ENCODE data around the gene ESF1.

The ESF1 gene

DNA sequence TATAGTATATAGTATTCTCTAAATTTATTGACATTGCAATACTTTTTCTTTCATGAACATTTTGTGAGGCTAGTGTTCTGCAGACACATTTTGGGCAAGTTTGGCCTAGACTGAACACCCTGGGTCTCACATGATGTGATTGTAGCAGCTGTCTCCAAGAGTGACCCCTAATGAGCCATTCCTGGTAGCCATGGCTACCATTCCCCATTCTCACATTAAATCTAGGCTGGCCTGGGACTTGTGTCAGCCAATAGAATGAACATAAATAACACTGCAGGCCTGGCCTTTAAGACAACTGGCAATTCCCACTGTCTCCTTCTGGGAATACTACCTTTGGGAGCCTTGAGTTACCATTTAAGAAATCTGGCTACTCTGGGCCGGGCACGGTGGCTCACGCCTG is 108.0 kb downstream of the ESF1 start:
- H3K27ac ChIP-seq (replicated peaks): no peak overlapping the region
- no peak for DNase-seq (ENCODE audit: low read depth in 1 of 2, low spot score in 1 of 2)
- no peak overlapping the region for H3K4me3 ChIP-seq (replicated peaks; ENCODE audit: insufficient read depth, low read length)
- H3K27me3 ChIP-seq (ENCODE audit: insufficient read depth, poor library complexity, severe bottlenecking): no peaks in the 10 kb centered on the region
- TF ChIP-seq, protein P1, sequence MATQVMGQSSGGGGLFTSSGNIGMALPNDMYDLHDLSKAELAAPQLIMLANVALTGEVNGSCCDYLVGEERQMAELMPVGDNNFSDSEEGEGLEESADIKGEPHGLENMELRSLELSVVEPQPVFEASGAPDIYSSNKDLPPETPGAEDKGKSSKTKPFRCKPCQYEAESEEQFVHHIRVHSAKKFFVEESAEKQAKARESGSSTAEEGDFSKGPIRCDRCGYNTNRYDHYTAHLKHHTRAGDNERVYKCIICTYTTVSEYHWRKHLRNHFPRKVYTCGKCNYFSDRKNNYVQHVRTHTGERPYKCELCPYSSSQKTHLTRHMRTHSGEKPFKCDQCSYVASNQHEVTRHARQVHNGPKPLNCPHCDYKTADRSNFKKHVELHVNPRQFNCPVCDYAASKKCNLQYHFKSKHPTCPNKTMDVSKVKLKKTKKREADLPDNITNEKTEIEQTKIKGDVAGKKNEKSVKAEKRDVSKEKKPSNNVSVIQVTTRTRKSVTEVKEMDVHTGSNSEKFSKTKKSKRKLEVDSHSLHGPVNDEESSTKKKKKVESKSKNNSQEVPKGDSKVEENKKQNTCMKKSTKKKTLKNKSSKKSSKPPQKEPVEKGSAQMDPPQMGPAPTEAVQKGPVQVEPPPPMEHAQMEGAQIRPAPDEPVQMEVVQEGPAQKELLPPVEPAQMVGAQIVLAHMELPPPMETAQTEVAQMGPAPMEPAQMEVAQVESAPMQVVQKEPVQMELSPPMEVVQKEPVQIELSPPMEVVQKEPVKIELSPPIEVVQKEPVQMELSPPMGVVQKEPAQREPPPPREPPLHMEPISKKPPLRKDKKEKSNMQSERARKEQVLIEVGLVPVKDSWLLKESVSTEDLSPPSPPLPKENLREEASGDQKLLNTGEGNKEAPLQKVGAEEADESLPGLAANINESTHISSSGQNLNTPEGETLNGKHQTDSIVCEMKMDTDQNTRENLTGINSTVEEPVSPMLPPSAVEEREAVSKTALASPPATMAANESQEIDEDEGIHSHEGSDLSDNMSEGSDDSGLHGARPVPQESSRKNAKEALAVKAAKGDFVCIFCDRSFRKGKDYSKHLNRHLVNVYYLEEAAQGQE (IDR thresholded peaks at IDR 0.05; ENCODE audit: insufficient replicate concordance, low read depth): no peak
- TF ChIP-seq, protein P2, sequence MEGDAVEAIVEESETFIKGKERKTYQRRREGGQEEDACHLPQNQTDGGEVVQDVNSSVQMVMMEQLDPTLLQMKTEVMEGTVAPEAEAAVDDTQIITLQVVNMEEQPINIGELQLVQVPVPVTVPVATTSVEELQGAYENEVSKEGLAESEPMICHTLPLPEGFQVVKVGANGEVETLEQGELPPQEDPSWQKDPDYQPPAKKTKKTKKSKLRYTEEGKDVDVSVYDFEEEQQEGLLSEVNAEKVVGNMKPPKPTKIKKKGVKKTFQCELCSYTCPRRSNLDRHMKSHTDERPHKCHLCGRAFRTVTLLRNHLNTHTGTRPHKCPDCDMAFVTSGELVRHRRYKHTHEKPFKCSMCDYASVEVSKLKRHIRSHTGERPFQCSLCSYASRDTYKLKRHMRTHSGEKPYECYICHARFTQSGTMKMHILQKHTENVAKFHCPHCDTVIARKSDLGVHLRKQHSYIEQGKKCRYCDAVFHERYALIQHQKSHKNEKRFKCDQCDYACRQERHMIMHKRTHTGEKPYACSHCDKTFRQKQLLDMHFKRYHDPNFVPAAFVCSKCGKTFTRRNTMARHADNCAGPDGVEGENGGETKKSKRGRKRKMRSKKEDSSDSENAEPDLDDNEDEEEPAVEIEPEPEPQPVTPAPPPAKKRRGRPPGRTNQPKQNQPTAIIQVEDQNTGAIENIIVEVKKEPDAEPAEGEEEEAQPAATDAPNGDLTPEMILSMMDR (IDR thresholded peaks at IDR 0.05; ENCODE audit: insufficient read depth, low read length): no peak

DNA sequence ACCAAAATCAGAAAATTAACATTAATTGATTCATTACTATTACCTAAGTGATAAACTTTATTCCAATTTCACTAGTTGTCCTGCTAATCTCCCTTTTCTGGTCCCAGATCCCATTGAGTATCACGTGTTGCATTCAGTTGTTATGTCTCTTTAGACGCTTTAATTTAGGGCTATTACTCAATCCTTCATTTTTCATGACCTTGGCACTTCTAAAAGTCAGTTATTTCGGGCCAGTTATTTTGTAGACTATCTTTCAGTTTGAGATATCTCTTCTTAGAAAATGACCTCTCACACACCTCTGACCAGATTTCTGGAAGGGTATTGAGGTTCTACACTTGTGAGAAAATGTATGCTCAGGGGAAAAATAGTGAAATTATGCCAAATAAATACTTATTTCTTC is 112.0 kb downstream of the ESF1 start:
- TF ChIP-seq, protein P2 (IDR thresholded peaks at IDR 0.05; ENCODE audit: insufficient read depth, low read length): no peak
- TF ChIP-seq SPI1 (IDR thresholded peaks at IDR 0.05; ENCODE audit: borderline replicate concordance, low read depth) (no peak), GABPA (IDR thresholded peaks at IDR 0.05; ENCODE audit: low read depth) (no peak), POLR2AphosphoS5 (IDR thresholded peaks at IDR 0.05; ENCODE audit: low read depth) (no peak)
- TF ChIP-seq, protein P1 (IDR thresholded peaks at IDR 0.05; ENCODE audit: insufficient replicate concordance, low read depth): no peak
- Histone ChIP-seq H3K4me3 (replicated peaks; ENCODE audit: insufficient read depth, low read length) (no peak overlapping the region), H3K27me3 (ENCODE audit: insufficient read depth, poor library complexity, severe bottlenecking) (no peaks in the 10 kb centered on the region), H3K27ac (replicated peaks) (no peak overlapping the region)
- DNase-seq (ENCODE audit: low read depth in 1 of 2, low spot score in 1 of 2): no peak

DNA sequence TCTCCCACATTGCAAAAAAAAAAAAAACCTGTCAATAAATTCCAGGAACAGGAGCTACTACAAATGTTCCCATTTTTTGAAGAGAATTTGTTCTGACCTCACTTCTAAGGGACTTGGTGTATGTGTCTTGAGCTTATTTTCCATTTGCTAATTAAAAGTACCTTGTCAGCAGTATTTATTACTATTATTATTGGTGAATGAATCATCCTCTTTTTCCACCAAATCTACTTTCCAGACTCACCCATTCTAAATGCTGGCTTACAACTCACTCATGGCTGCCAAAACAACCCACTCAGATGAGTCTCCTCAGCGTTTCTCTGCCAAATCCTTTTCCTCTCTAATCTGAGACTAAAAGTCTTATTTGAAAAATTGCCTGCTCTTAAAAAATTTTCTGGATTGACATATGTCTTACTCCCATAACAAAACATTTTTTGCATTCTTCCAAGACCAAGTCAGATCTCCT is 112.8 kb downstream of the ESF1 start:
- Histone ChIP-seq H3K4me3 (replicated peaks; ENCODE audit: insufficient read depth, low read length) (no peak overlapping the region), H3K27ac (replicated peaks) (no peak overlapping the region), H3K27me3 (ENCODE audit: insufficient read depth, poor library complexity, severe bottlenecking) (no peaks in the 10 kb centered on the region)
- no peak for DNase-seq (ENCODE audit: low read depth in 1 of 2, low spot score in 1 of 2)
- no peak for TF ChIP-seq POLR2AphosphoS5 (IDR thresholded peaks at IDR 0.05; ENCODE audit: low read depth)

DNA sequence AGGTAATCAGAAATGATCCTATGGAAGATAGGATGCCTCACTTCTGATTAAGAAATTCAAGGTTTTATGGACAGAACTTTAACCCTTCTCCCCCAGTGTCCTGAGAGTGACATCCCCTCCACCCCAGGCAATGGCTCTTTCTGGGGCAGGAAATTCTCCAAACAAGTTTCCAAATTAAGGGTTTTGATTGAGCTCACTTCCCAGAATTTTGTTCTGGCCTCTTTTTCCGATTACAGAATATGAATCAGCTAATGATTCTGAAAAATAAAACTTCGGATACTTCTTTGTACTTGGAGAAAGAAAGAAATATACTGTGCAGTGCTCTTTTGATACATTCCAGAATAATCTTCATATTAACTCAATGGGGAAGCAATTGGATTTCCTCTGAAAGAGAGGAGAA is 113.2 kb downstream of the ESF1 start:
- no peaks in the 10 kb centered on the region for H3K27me3 ChIP-seq (ENCODE audit: insufficient read depth, poor library complexity, severe bottlenecking)
- no peak for TF ChIP-seq GABPA (IDR thresholded peaks at IDR 0.05; ENCODE audit: low read depth)
- no peak overlapping the region for H3K27ac ChIP-seq (replicated peaks)
- no peak for DNase-seq (ENCODE audit: low read depth in 1 of 2, low spot score in 1 of 2)
- no peak overlapping the region for H3K4me3 ChIP-seq (replicated peaks; ENCODE audit: insufficient read depth, low read length)

DNA sequence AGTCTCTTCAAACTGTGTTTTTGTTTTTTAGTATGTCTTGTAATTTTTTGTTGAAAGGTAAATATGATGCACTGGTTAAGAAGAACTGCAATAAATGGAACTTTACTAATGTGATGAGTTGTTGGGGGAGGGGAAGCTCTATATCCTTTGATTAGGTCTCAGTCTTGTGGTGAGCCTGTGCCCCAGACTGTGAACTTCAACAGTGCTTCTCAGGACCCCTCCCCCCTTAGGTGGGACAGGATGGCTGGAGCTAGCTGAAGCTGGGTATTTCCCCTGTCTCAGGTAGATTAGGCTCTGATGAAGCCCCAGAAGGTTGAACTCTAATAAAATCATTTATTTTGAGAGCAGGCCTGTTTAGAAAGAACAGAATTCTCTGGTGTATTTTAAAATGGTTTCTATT is 114.6 kb downstream of the ESF1 start:
- TF ChIP-seq GABPA (IDR thresholded peaks at IDR 0.05; ENCODE audit: low read depth): no peak

More for the DNA sequence above, 114.6 kb downstream of the ESF1 start:
- no peak overlapping the region for H3K27ac ChIP-seq (replicated peaks)
- no peak for DNase-seq (ENCODE audit: low read depth in 1 of 2, low spot score in 1 of 2)
- H3K27me3 ChIP-seq (ENCODE audit: insufficient read depth, poor library complexity, severe bottlenecking): no peaks in the 10 kb centered on the region
- no peak overlapping the region for H3K4me3 ChIP-seq (replicated peaks; ENCODE audit: insufficient read depth, low read length)
